Hindlimb muscle (tissue), 1 donor: ENCODE measurements around the gene TEAD2. TPM values are rescaled to one million over a fixed set of nuclear protein-coding genes. Genes with fewer than 3 reads are reported as not detected.
"Not testable (repeated sequence)": the region's sequence is repeated elsewhere in the genome, so short reads cannot be mapped to it uniquely, and the experiment has no call there.

ENCODE experiments used
- DNase-seq: peaks from one replicate; pipeline ENCODE4 v3.0.0-alpha.2; 2013
- polyA plus RNA-seq: library from polyadenylated mRNA; unstranded; fragments of 120-200 nt; gene quantifications from one replicate; pipeline ENCODE4 v1.2.1, GENCODE V29; 2013; ENCODE audit not compliant: insufficient read length

The TEAD2 gene
- polyA plus RNA-seq, 1 donor: 72.1 TPM

- no peak for DNase-seq
Measured at GRCh38 chr19:49347191-49347590, 15.0 kb downstream of the TEAD2 start.

- DNase-seq: no peak
Measured at GRCh38 chr19:49344505-49345423, 17.5 kb downstream of the TEAD2 start.

GRCh38 chr19:49343123-49343522 lies 19.1 kb downstream of the TEAD2 start:
- no peak for DNase-seq

- no peak for DNase-seq
Measured at GRCh38 chr19:49342291-49342721, 19.9 kb downstream of the TEAD2 start.

GRCh38 chr19:49340865-49341718 lies 21.1 kb downstream of the TEAD2 start:
- DNase-seq: no peak

GRCh38 chr19:49340069-49340864 lies 21.9 kb downstream of the TEAD2 start:
- no peak for DNase-seq

- DNase-seq: peak; percentile 88
Measured at GRCh38 chr19:49339301-49340068, 22.7 kb downstream of the TEAD2 start.

GRCh38 chr19:49338691-49339300 lies 23.4 kb downstream of the TEAD2 start:
- no peak for DNase-seq

GRCh38 chr19:49338023-49338677 lies 24.1 kb downstream of the TEAD2 start:
- no peak for DNase-seq

- no peak for DNase-seq
Measured at GRCh38 chr19:49337267-49338022, 24.8 kb downstream of the TEAD2 start.

GRCh38 chr19:49336482-49337266 lies 25.5 kb downstream of the TEAD2 start:
- DNase-seq: no peak

GRCh38 chr19:49335784-49336481 lies 26.3 kb downstream of the TEAD2 start:
- no peak for DNase-seq

- DNase-seq: no peak
Measured at GRCh38 chr19:49335071-49335783, 27.0 kb downstream of the TEAD2 start, which contains the start of gene CD37. TSS of gene CD37 (plus strand) at chr19:49335406. CDS start at chr19:49335541, 135 bp downstream.

- DNase-seq: no peak
Measured at GRCh38 chr19:49333811-49334288, 28.4 kb downstream of the TEAD2 start.

- no peak for DNase-seq
Measured at GRCh38 chr19:49333418-49333805, 28.8 kb downstream of the TEAD2 start.

GRCh38 chr19:49332691-49333417 lies 29.4 kb downstream of the TEAD2 start:
- not testable (repeated sequence) for DNase-seq

- no peak for DNase-seq
Measured at GRCh38 chr19:49331616-49332055, 30.6 kb downstream of the TEAD2 start.
